GM13977 (cell line): ENCODE results near the gene SUPT3H.

ENCODE experiments used
- DNase-seq: peaks from one replicate; pipeline ENCODE4 v3.0.0; 2012; ENCODE audit warnings: low spot score
- CTCF ChIP-seq: IDR thresholded peaks from 2 replicates; pipeline ENCODE4 v1.5.1; 2012; ENCODE audit warnings: mild to moderate bottlenecking, control low read depth; ENCODE audit not compliant: insufficient read depth; ENCODE audit errors: extremely low read depth, missing control alignments
- in situ Hi-C: fragments of 300-500 bp; cut with MboI; formaldehyde crosslinking; loops from one replicate; pipeline ENCODE4 v1.12.0; 2022; ENCODE audit warnings: low sequenced_read_pairs, low pct_unique_long_range_greater_than_20kb, mixed read lengths, inconsistent platforms; ENCODE audit not compliant: unreplicated experiment

The SUPT3H gene

GRCh38 chr6:44828780-44829179 lies 549.0 kb downstream of the SUPT3H start:
- no peak for TF ChIP-seq CTCF
- DNase-seq, result no peak
- in situ Hi-C loops, result no loop called here

- TF ChIP-seq CTCF, result no peak
- in situ Hi-C loops, result no loop called here
- no peak for DNase-seq
Observed at GRCh38 chr6:44826025-44826676, 551.6 kb downstream of the SUPT3H start.

- no peak for DNase-seq
- in situ Hi-C loops, result no loop called here
- no peak for TF ChIP-seq CTCF
Observed at GRCh38 chr6:44825273-44825672, 552.5 kb downstream of the SUPT3H start.

GRCh38 chr6:44824567-44824966 lies 553.2 kb downstream of the SUPT3H start:
- no peak for DNase-seq

GRCh38 chr6:44820759-44821158 lies 557.0 kb downstream of the SUPT3H start:
- in situ Hi-C loops, result no loop called here
- TF ChIP-seq CTCF, result no peak
- no peak for DNase-seq

More at GRCh38 chr6:44824567-44824966, 553.2 kb downstream of the SUPT3H start:
- no peak for TF ChIP-seq CTCF
- in situ Hi-C loops, result no loop called here

GRCh38 chr6:44820321-44820720 lies 557.4 kb downstream of the SUPT3H start:
- TF ChIP-seq CTCF, result no peak
- in situ Hi-C loops, result no loop called here
- DNase-seq, result no peak
